Epithelial cell of esophagus (primary cell): ENCODE data around the gene POLR3GL.
"Not testable (repeated sequence)": the region's sequence is repeated elsewhere in the genome, so short reads cannot be mapped to it uniquely, and the experiment has no call there.

ENCODE experiments used
- DNase-seq: peaks from one replicate; pipeline ENCODE4 v3.0.0; 2010; ENCODE audit warnings: low read depth
- H3K4me3 ChIP-seq: 2 replicates; pipeline ENCODE4 v1.5.1; 2011; ENCODE audit warnings: mild to moderate bottlenecking, low read length, control low read depth
- CTCF ChIP-seq: IDR thresholded peaks from 2 replicates; pipeline ENCODE4 v1.5.1; 2011; ENCODE audit warnings: low read depth, mild to moderate bottlenecking, low read length, control low read depth, inconsistent platforms; ENCODE audit not compliant: insufficient read depth; ENCODE audit errors: missing control alignments

The POLR3GL gene

GRCh38 chr1:145922266-145922665, 42.2 kb upstream of the POLR3GL start:
- DNase-seq, result no peak
- no peak for TF ChIP-seq CTCF
- no peak overlapping the region for H3K4me3 ChIP-seq

GRCh38 chr1:145926686-145927062, 37.8 kb upstream of the POLR3GL start:
- no peak for DNase-seq
- TF ChIP-seq CTCF, result no peak
- peak overlapping the region; percentile 91 for H3K4me3 ChIP-seq

- H3K4me3 ChIP-seq, result peak within 1 kb of the TSS; percentile 91
- DNase-seq, result peak; percentile 99
- TF ChIP-seq CTCF, result peak; percentile 66
These were observed 37.2 kb upstream of the POLR3GL start, which contains the start of gene RBM8A for GRCh38 chr1:145927063-145927886. Gene RBM8A, minus strand, starts transcription at chr1:145927484. Its CDS starts 58 bp downstream, at chr1:145927426.

DNA sequence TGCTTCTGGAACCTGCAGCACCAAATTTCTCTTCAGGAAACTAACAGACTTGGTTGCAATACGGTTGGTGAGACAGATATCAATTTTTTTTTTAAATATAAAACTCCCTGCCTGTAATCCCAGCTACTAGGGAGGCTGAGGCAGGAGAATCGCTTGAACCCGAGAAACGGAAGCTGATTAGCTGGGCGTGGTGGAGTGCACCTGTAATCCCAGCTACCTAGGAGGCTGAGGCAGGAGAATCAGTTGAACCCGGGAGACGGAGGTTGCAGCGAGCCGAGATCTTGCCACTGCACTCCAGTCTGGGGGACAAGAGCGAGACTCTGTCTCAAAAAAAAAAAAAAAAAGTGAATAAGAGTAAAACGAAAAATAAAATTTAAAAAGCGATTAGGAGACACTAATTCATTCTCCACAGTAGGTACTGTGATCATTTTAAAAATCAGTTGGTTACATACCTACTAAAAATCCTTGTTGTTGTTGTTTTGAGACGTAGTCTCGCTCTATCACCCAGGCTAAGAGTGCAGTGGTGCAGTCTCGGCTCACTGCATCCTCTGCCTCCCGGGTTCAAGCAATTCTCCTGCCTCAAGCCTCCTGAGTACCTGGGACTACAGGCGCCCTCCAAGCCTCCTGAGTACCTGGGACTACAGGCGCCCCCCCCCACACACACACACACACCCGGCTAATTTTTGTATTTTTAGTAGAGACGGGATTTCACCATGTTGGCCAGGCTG, 36.4 kb upstream of the POLR3GL start:
- TF ChIP-seq CTCF, result no peak
- no peak for DNase-seq
- H3K4me3 ChIP-seq, result peak overlapping the region; percentile 91

DNA sequence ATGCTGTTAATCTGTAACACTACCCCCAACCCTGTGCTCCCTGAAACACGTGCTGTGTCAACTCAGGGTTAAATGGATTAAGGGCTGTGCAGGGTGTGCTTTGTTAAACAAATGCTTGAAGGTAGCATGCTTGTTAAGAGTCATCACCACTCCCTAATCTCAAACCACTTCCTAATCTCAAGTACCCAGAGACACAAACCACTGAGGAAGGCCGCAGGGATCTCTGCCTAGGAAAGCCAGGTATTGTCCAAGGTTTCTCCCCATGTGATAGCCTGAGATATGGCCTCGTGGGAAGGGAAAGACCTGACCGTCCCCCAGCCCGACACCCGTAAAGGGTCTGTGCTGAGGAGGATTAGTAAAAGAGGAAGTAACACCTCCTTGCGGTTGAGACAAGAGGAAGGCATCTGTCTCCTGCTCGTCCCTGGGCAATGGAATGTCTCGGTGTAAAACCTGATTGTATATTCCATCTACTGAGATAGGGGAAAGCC, 31.9 kb upstream of the POLR3GL start:
- H3K4me3 ChIP-seq, result not testable (repeated sequence)

DNA sequence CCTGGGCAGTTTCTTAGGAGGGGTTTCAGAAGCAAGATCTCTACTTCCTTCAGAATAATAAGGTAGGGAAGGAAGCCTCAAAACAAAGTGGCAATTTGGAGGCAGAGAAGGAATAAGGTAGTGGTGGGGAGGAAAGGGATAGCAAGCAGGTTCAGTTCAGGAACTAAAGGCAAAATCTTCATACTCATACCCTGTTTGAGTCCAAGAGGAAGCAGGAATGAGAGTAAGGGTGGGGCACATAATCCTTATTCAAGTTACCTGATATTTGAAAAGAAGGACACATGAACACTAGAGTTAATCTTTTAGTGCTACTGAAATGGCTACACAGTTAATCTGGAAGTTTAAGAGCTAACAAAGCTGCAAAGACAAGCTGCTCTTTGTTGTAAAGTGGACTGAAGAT, 28.8 kb upstream of the POLR3GL start:
- DNase-seq, result no peak
- TF ChIP-seq CTCF, result no peak
- no peak overlapping the region for H3K4me3 ChIP-seq

More for the DNA sequence above, 31.9 kb upstream of the POLR3GL start:
- not testable (repeated sequence) for DNase-seq

- no peak for TF ChIP-seq CTCF
- peak; percentile 35 for DNase-seq
- no peak overlapping the region for H3K4me3 ChIP-seq
These were observed 28.2 kb upstream of the POLR3GL start for GRCh38 chr1:145936247-145936646.
